Keratinocyte (primary cell): ENCODE measurements around the gene WFDC10A. TPM values are rescaled to one million over a fixed set of nuclear protein-coding genes. Genes with fewer than 3 reads are reported as not detected.
"Not testable (repeated sequence)": the region's sequence is repeated elsewhere in the genome, so short reads cannot be mapped to it uniquely, and the experiment has no call there.

ENCODE experiments used
- DNase-seq: peaks from one replicate; pipeline ENCODE4 v3.0.0-alpha.2; 2011; ENCODE audit warnings: low read depth, missing footprints, low spot score
- FAIRE-seq: peaks from 2 replicates; lab custom pipeline; 2011; peaks lifted over from hg19 to GRCh38; lab: Jason Lieb, UNC
- H2AFZ ChIP-seq: 2 replicates; pipeline ENCODE4 v1.6.0; 2012; ENCODE audit warnings: low read length, control low read depth, inconsistent platforms; ENCODE audit not compliant: control insufficient read depth
- H3K27ac ChIP-seq: 2 replicates; pipeline ENCODE4 v1.5.1; 2011; ENCODE audit warnings: low read length; ENCODE audit not compliant: control insufficient read depth, insufficient read depth
- H3K27me3 ChIP-seq: 3 replicates; pipeline ENCODE4 v1.6.0; 2011; ENCODE audit warnings: low read length; ENCODE audit not compliant: control insufficient read depth, insufficient read depth; ENCODE audit errors: extremely low read depth
- H3K36me3 ChIP-seq, 2 experiments: 2 replicates in 1 of 2; 3 replicates in 1 of 2; pipeline ENCODE4 v1.5.1; 2011; ENCODE audit warnings: low read length in 2 of 2, mild to moderate bottlenecking in 1 of 2; ENCODE audit not compliant: control insufficient read depth in 2 of 2, insufficient read depth in 2 of 2; ENCODE audit errors: extremely low read depth in 1 of 2
- H3K4me1 ChIP-seq: 3 replicates; pipeline ENCODE4 v1.5.1; 2011; ENCODE audit warnings: low read length; ENCODE audit not compliant: control insufficient read depth, insufficient read depth; ENCODE audit errors: extremely low read depth
- H3K4me2 ChIP-seq: 3 replicates; pipeline ENCODE4 v1.6.0; 2011; ENCODE audit warnings: low read depth, low read length; ENCODE audit not compliant: control insufficient read depth, insufficient read depth; ENCODE audit errors: extremely low read depth
- H3K4me3 ChIP-seq, 3 experiments: fragments of 200-600 bp in 1 of 3; sonication (generic) in 1 of 3; 2 replicates in 2 of 3; 3 replicates in 1 of 3; pipeline ENCODE4 v1.5.1; 2011 to 2016; ENCODE audit warnings: low read length in 3 of 3, mild to moderate bottlenecking in 3 of 3, control low read depth in 2 of 3, inconsistent platforms in 1 of 3, low read depth in 1 of 3, mixed read lengths in 1 of 3, mixed run types in 1 of 3, moderate library complexity in 1 of 3; ENCODE audit not compliant: control insufficient read depth in 2 of 3, insufficient read depth in 2 of 3; ENCODE audit errors: extremely low read depth in 1 of 3
- H3K79me2 ChIP-seq: 2 replicates; pipeline ENCODE4 v1.6.0; 2012; ENCODE audit warnings: low read length; ENCODE audit not compliant: control insufficient read depth, insufficient read depth
- H3K9ac ChIP-seq: 3 replicates; pipeline ENCODE4 v1.6.0; 2011; ENCODE audit warnings: low read length; ENCODE audit not compliant: control insufficient read depth, insufficient read depth; ENCODE audit errors: extremely low read depth
- H3K9me1 ChIP-seq: 3 replicates; pipeline ENCODE4 v1.6.0; 2011; ENCODE audit warnings: low read length; ENCODE audit not compliant: control insufficient read depth, insufficient read depth; ENCODE audit errors: extremely low read depth
- H3K9me3 ChIP-seq: 2 replicates; pipeline ENCODE4 v1.5.1; 2012; ENCODE audit warnings: low read depth, low read length; ENCODE audit not compliant: control insufficient read depth
- H4K20me1 ChIP-seq: 3 replicates; pipeline ENCODE4 v1.6.0; 2011; ENCODE audit warnings: low read length; ENCODE audit not compliant: control insufficient read depth, insufficient read depth; ENCODE audit errors: extremely low read depth
- CTCF ChIP-seq, 3 experiments: IDR thresholded peaks in 1 of 3; conservative IDR thresholded peaks in 1 of 3; optimal IDR thresholded peaks in 1 of 3; 2 replicates in 2 of 3; 3 replicates in 1 of 3; pipeline versions ENCODE3 to v1.5.1; 2011; ENCODE audit warnings: low read length in 3 of 3, mild to moderate bottlenecking in 3 of 3, moderate library complexity in 2 of 3, control low read depth in 1 of 3, inconsistent platforms in 1 of 3; ENCODE audit not compliant: insufficient read depth in 2 of 3; ENCODE audit errors: extremely low read depth in 1 of 3
- EZH2 ChIP-seq: IDR thresholded peaks from one replicate; pipeline ENCODE4 v1.6.1; 2012; ENCODE audit warnings: inconsistent platforms, mild to moderate bottlenecking, low read length, moderate library complexity
- dilution Hi-C: fragments of 300-500 bp; cut with MboI; formaldehyde crosslinking; loops from one replicate; pipeline ENCODE4 v1.7.0; 2020; ENCODE audit warnings: low sequenced_read_pairs; ENCODE audit not compliant: extremely low pct_ligation_motif_present
- polyA plus RNA-seq, 5 experiments: library from polyadenylated mRNA; depleted of rRNA in 3 of 5; stranded (reverse) in 3 of 5; stranded (forward) in 1 of 5; unstranded in 1 of 5; fragments of >200 nt; gene quantifications; 1 replicate in 1 of 5; 2 replicates in 3 of 5; 3 replicates in 1 of 5; pipeline versions ENCODE4 v1.2.1 to v1.2.3, GENCODE V29; 2011 to 2012; ENCODE audit warnings: missing spikeins in 2 of 5, low read depth in 1 of 5, low replicate concordance in 1 of 5

WFDC10A gene
- polyA plus RNA-seq, 1 donor (not counting 4 experiments of a cell fraction or from before 2014, with no cell fraction given) = not detected

GRCh38 chr20:45639687-45640086 lies 10.1 kb downstream of the WFDC10A start:
- DNase-seq = no peak
- Histone ChIP-seq H3K4me1 (no peaks in the 10 kb centered on the region), H3K79me2 (no peaks in the 10 kb centered on the region), H3K4me3 (no peak overlapping the region), H3K27me3 (no peaks in the 10 kb centered on the region), H3K9ac (no peak overlapping the region), H3K36me3 (no peaks in the 10 kb centered on the region), H2AFZ (no peak overlapping the region), H3K9me3 (no peaks in the 10 kb centered on the region), H3K27ac (no peak overlapping the region), H3K9me1 (no peaks in the 10 kb centered on the region), H4K20me1 (no peaks in the 10 kb centered on the region), H3K4me2 (no peak overlapping the region)
- dilution Hi-C loops = no loop called here
- no peak for FAIRE-seq
- TF ChIP-seq EZH2 (no peak), CTCF (optimal IDR thresholded peaks at IDR 0.05 in 1 of 3, IDR thresholded peaks at IDR 0.05 in 1 of 3, conservative IDR thresholded peaks at IDR 0.05 in 1 of 3; ENCODE audit: extremely low read depth in 1 of 3, insufficient read depth in 2 of 3, low read length in 3 of 3) (no peak)

GRCh38 chr20:45641076-45641475 lies 11.5 kb downstream of the WFDC10A start:
- H3K9ac ChIP-seq, dilution Hi-C loops, FAIRE-seq: not testable (repeated sequence)

GRCh38 chr20:45645869-45646268 lies 16.3 kb downstream of the WFDC10A start:
- H3K36me3 ChIP-seq, DNase-seq, H3K9me3 ChIP-seq, H3K4me2 ChIP-seq, H3K79me2 ChIP-seq, H3K27me3 ChIP-seq, H2AFZ ChIP-seq, H3K9ac ChIP-seq, H4K20me1 ChIP-seq, FAIRE-seq, H3K27ac ChIP-seq, dilution Hi-C loops, H3K4me1 ChIP-seq, H3K4me3 ChIP-seq, H3K9me1 ChIP-seq: not testable (repeated sequence)

More at GRCh38 chr20:45641076-45641475, 11.5 kb downstream of the WFDC10A start:
- not testable (repeated sequence) for H2AFZ ChIP-seq, H3K27ac ChIP-seq, H3K27me3 ChIP-seq, H3K4me1 ChIP-seq, H4K20me1 ChIP-seq, H3K9me3 ChIP-seq, H3K4me3 ChIP-seq, DNase-seq, H3K4me2 ChIP-seq, H3K9me1 ChIP-seq, H3K79me2 ChIP-seq, H3K36me3 ChIP-seq
